ENCODE results near the gene WSCD2. TPM values are rescaled to one million over a fixed set of nuclear protein-coding genes. Genes with fewer than 3 reads are reported as not detected.
A peak's percentile ranks its signal among the peaks of the same experiment; 100 is the strongest.

The WSCD2 gene
- total RNA-seq, result 1 to 10 TPM in 2 of 5 donors, under 1 TPM in 1, not detected in 2; 0.43 to 6.7 (median 2.2) TPM
- 1 to 10 TPM in 1 of 3 donors, under 1 TPM in 1, not detected in 1; 0.25 to 1.4 TPM for polyA plus RNA-seq
- long read RNA-seq, donor 1, result 0 reads
- long read RNA-seq, donor 2, partial matches to known transcripts, result 0 of 1 reads
- long read RNA-seq, donor 2, other reads (novel, unspliced or antisense), result 0 of 1 reads
- long read RNA-seq, donor 3, result 0 reads
- long read RNA-seq, donor 4, result 0 reads
- long read RNA-seq, donor 5, result 0 reads
- long read RNA-seq, donor 6, full-length matches to known transcripts, result 1 of 1 reads
- long read RNA-seq, donor 6, partial matches to known transcripts, result 0 of 1 reads
- long read RNA-seq, donor 6, other reads (novel, unspliced or antisense), result 0 of 1 reads
- long read RNA-seq, donor 7, full-length matches to known transcripts, result 1 of 1 reads
- long read RNA-seq, donor 7, partial matches to known transcripts, result 0 of 1 reads
- long read RNA-seq, donor 7, other reads (novel, unspliced or antisense), result 0 of 1 reads
- long read RNA-seq, donor 8, result 0 reads
- long read RNA-seq, donor 9, result 0 reads
- long read RNA-seq, donor 10, result 0 reads

DNA sequence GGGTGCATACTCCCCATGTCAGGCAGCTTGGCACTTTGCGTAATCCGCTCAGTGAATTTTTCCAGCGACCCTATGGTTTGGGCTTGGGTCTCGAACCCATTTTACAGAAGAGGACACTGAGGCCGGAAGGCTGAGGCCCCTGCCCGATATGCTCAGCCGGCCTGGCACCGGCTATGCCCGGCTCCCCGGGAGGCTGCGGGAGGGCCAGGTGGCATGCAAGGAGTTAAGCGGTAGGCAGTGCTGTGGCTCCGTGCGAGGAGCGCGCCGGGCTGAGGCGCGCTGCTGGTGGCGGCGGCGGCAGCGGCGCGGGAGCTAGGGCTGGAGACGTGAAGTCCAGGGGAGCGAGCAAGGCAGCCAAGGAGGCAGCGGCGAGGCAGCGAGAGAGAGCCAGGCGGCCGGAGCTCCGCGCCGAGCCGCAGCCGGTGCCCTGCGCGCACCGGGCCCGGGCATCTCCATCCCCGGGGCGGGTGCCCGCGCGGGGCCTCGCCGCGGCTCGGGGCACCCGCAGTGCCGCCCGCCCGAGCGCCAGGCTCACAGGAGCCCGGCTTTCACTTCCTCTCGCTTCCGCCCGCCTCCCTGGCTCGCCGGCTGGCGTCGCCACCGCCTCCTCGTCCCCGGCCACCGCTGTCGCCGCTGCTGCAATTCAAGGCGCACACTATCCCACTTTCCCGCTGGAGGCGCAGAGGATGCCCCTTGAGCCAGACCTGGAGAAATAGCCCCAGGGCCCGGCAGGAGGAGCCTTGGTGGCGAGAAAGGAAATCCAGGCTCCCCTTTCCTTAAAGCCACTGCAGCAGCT is at the start of gene WSCD2:
Gene WSCD2 (plus strand): TSS at position 272 of the 796 bp plus-strand sequence. CDS start 66,545 bp downstream, outside the sequence.
- peaks cover 0 to 5% (median 0%) of the 10 kb centered on the region in 4 donors for H3K9me3 ChIP-seq
- DNase-seq, result peak; percentile 40 to 91
- H3K4me3 ChIP-seq, result peak within 1 kb of the TSS; percentile 47 to 58 (median 53)
- 4 to 11% (median 6%) methylated on average over 23 to 74 of the region's 74 CpGs for whole genome bisulfite sequencing, 5 donors
- peaks cover 0 to 73% (median 21%) of the 10 kb centered on the region in 3 donors for H3K27me3 ChIP-seq
- intact Hi-C loops (cut with DNase I; ENCODE audit: low total_unique reads), result no loop called here
- no peaks in the 10 kb centered on the region for H3K36me3 ChIP-seq
- peak within 1 kb of the TSS in 4 of 5 donors; percentile 41 to 83 (median 70) for H3K27ac ChIP-seq
- H3K4me1 ChIP-seq, result peaks cover 11 to 41% (median 19%) of the 10 kb centered on the region in 4 donors
- peak in 1 of 7 experiments; percentile 11 for TF ChIP-seq CTCF (IDR thresholded peaks at IDR 0.05)
- TF ChIP-seq POLR2A (IDR thresholded peaks at IDR 0.05), result no peak

- Histone ChIP-seq H3K4me3 (no peak overlapping the region), H3K9me3 (peaks cover 0 to 11% (median 8%) of the 10 kb centered on the region in 4 donors), H3K4me1 (no peaks in the 10 kb centered on the region), H3K27me3 (peaks cover 0 to 41% (median 0%) of the 10 kb centered on the region in 3 donors), H3K27ac (no peak overlapping the region), H3K36me3 (no peaks in the 10 kb centered on the region)
- no peak for DNase-seq
- intact Hi-C loops (cut with DNase I; ENCODE audit: low total_unique reads), result no loop called here
- WGBS, 5 donors, result 88 to 100% (median 93%) methylated on average over 1 of the region's 1 CpG
- no peak for TF ChIP-seq POLR2A (IDR thresholded peaks at IDR 0.05)
- TF ChIP-seq EP300 (IDR thresholded peaks at IDR 0.05), result no peak
- TF ChIP-seq CTCF (IDR thresholded peaks at IDR 0.05), result no peak
- no peak for TF ChIP-seq POLR2AphosphoS5 (IDR thresholded peaks at IDR 0.05)
Measured at GRCh38 chr12:108079721-108080120, 49.4 kb upstream of the WSCD2 start.

DNA sequence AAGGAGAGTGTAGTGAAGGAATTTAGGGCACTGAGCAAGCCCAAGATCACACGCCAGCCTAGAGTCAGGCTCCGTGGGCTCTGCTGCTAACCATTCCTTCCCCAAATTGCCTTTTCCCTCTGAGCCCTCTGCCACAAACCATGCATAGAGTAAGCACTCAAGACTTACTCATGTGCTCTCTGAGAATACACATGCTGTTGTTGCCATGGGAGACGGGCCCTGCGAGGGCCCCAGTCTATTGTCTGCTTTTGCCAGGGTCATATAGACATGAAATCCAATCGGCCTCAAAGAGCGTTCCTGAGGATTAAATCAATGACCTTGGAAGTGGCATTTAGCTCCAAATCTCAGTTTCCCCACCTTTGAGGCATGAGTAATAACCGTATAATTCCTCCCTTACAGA is 48.7 kb upstream of the WSCD2 start:
- Histone ChIP-seq H3K27me3 (peaks cover 0 to 35% (median 0%) of the 10 kb centered on the region in 3 donors), H3K36me3 (no peaks in the 10 kb centered on the region), H3K4me3 (no peak overlapping the region), H3K9me3 (peaks cover 0 to 11% (median 8%) of the 10 kb centered on the region in 4 donors), H3K27ac (no peak overlapping the region), H3K4me1 (no peaks in the 10 kb centered on the region)
- 38 to 68% (median 60%) methylated on average over 7 of the region's 7 CpGs for WGBS, 5 donors
- intact Hi-C loops (cut with DNase I; ENCODE audit: low total_unique reads), result no loop called here
- no peak for DNase-seq
- no peak for TF ChIP-seq POLR2A (IDR thresholded peaks at IDR 0.05)
- no peak for TF ChIP-seq CTCF (IDR thresholded peaks at IDR 0.05)
- no peak for TF ChIP-seq EP300 (IDR thresholded peaks at IDR 0.05)
- no peak for TF ChIP-seq POLR2AphosphoS5 (IDR thresholded peaks at IDR 0.05)

- H3K27me3 ChIP-seq, result peaks cover 0 to 24% (median 0%) of the 10 kb centered on the region in 3 donors
- no peak overlapping the region for H3K4me3 ChIP-seq
- no peak for DNase-seq
- no peaks in the 10 kb centered on the region for H3K4me1 ChIP-seq
- no peak overlapping the region for H3K27ac ChIP-seq
- intact Hi-C loops (cut with DNase I; ENCODE audit: low total_unique reads), result no loop called here
- TF ChIP-seq CTCF (IDR thresholded peaks at IDR 0.05) (no peak), EP300 (IDR thresholded peaks at IDR 0.05) (no peak), POLR2AphosphoS5 (IDR thresholded peaks at IDR 0.05) (no peak), POLR2A (IDR thresholded peaks at IDR 0.05) (no peak)
- H3K36me3 ChIP-seq, result no peaks in the 10 kb centered on the region
- H3K9me3 ChIP-seq, result peaks cover 5 to 19% (median 16%) of the 10 kb centered on the region in 4 donors
- WGBS, 5 donors, result 44 to 71% (median 63%) methylated on average over 1 of the region's 1 CpG
Measured at GRCh38 chr12:108082485-108082884, 46.6 kb upstream of the WSCD2 start.

Data from stomach (tissue), 19 donors.